WI38 (cell line): Measurements from ENCODE around the gene ZNF367.

Source experiments
- H3K4me3 ChIP-seq: 2 replicates; pipeline ENCODE4 v1.5.1; 2011; ENCODE audit warnings: low read depth, mild to moderate bottlenecking, control low read depth, low read length
- TF ChIP-seq, protein P1 (sequence below): IDR thresholded peaks from 2 replicates; pipeline ENCODE4 v1.5.1; 2012; ENCODE audit warnings: low read depth, mild to moderate bottlenecking, control low read depth, low read length

ZNF367 gene

GRCh38 chr9:96413302-96414221, 4.6 kb downstream of the ZNF367 start:
- H3K4me3 ChIP-seq, result no peak overlapping the region

DNA sequence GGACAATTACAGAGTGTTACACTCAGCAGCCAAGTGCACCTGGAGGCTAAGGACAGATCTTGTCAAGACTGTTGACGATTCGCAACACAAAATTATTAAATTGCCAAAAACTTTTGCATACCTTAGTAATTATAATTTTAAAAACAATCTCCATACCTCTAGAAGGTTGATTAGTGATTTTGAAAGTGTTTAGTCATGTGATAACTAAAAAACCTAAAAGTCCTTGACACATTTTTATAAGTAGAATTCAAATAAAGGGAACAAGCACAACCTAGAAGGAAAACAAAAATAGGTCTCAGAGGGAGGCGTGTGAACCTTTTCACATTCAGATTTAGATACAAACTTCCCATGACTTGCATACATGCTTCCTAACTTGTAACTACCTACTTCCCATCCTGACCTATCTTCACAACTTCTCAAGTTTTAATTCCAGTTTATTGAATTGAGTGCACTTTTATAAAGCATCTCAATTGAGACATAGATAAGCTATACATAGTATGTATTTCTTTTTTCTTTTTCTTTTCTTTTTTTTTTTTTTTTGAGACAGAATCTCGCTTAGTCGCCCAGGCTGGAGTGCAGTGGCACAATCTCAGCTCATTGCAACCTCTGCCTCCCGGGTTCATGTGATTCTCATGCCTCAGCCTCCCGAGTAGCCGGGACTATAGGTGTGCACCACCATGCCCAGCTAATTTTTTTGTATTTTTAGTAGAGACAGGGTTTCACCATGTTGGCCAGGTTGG, 5.8 kb downstream of the ZNF367 start:
- H3K4me3 ChIP-seq, result no peak overlapping the region
- TF ChIP-seq, protein P1, sequence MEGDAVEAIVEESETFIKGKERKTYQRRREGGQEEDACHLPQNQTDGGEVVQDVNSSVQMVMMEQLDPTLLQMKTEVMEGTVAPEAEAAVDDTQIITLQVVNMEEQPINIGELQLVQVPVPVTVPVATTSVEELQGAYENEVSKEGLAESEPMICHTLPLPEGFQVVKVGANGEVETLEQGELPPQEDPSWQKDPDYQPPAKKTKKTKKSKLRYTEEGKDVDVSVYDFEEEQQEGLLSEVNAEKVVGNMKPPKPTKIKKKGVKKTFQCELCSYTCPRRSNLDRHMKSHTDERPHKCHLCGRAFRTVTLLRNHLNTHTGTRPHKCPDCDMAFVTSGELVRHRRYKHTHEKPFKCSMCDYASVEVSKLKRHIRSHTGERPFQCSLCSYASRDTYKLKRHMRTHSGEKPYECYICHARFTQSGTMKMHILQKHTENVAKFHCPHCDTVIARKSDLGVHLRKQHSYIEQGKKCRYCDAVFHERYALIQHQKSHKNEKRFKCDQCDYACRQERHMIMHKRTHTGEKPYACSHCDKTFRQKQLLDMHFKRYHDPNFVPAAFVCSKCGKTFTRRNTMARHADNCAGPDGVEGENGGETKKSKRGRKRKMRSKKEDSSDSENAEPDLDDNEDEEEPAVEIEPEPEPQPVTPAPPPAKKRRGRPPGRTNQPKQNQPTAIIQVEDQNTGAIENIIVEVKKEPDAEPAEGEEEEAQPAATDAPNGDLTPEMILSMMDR, result no peak

More at GRCh38 chr9:96413302-96414221, 4.6 kb downstream of the ZNF367 start:
- TF ChIP-seq, protein P1, result no peak

DNA sequence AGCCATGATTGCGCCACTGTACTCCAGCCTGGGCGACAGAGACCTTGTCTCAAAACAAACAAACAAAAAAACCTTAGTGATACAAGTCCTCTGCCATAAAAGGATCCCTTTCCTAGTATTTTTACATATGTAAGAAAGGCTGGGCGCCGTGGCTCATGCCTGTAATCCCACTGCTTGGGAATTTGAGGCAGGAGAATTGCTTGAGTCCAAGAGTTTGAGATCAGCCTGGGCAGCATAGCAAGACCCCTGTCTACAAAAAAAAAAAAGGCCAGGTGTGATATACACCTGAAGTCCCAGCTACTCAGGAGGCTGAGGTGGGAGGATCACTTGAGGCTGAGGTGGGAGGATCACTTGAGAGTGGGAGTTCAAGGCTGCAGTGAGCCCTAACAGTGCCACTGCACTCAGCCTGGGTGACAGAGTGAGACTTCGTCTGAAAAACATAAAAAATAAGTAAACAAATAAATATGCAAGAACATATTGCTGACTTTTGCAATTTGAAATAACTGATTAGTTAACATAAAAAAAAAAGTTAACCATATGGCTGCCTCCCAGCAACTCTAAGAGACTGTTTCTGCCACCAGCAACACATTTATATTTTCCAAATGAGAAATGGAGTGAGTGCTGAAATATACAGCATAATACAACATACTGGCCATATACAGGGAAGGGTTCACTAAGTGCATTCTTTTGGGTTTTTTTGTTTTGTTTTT, 6.9 kb downstream of the ZNF367 start:
- H3K4me3 ChIP-seq, result no peak overlapping the region
- TF ChIP-seq, protein P1, result no peak

- TF ChIP-seq, protein P1, result no peak
- H3K4me3 ChIP-seq, result no peak overlapping the region
These were observed 9.5 kb downstream of the ZNF367 start for GRCh38 chr9:96408409-96409280.

DNA sequence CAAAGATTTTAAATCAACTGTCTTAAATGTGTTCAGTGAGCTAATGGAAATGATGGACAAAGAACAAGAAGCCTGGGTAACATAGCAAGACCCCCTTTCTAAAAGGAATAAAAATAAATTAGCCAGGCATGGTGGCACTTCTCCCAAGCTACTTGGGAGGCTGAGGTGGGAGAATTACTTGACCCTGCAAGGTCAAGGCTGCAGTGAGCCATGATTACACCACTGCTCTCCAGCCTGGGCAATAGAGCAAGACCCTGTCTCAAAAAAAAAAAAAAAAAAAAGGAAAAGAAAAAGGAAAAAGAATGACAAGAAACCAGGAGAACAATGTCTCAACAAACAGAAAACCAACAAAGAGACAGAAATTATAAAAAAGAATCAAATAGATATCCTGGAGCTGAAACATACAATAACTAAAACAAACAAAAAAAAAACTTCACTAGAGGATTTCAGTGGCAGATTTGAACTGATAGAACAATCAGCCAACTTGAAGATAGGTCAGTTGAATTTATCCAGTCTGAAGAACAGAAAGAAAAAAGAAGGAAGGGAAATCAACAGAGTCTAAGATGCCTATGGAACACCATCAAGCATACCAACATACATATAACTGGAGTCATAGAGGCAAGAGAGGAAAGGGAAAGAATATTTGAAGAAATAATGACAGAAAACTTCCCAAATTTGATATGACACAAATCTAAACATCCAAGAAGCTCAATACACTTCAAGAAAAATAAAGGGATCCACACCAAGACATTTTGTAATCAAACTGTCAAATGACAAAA, 17.8 kb downstream of the ZNF367 start:
- H3K4me3 ChIP-seq, result no peak overlapping the region
- TF ChIP-seq, protein P1, result no peak

DNA sequence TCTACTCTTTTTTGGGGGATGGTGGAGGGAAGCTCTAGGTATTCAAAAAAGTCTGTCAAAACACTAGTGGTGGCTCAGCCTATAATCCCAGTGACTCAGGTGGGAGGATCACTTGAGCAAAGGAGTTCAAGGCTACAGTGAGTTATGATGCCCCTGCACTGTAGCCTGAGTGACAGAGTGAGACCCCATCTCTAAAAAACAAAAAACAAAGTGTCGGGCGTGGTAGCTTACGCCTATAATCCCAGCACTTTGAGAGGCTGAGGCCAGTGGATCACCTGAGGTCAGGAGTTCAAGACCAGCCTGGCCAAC, 18.9 kb downstream of the ZNF367 start:
- H3K4me3 ChIP-seq, result no peak overlapping the region
- TF ChIP-seq, protein P1, result no peak
